HepG2 (cell line): Measurements from ENCODE around the gene BCL2A1. TPM values are rescaled to one million over a fixed set of nuclear protein-coding genes. Genes with fewer than 3 reads are reported as not detected.

Experiments
- ATAC-seq: fragments of 200-7000 bp; cut with Tn5 transposase; 3 replicates; pipeline ENCODE4 v1.9.1; 2020; ENCODE audit warnings: mild to moderate bottlenecking, moderate library complexity
- BruUV-seq: library from RNA; stranded (reverse); fragments of 400-500 nt; replicated peaks from 2 replicates; lab custom pipeline; 2021; lab: Mats Ljungman, UMichigan
- CTCF ChIA-PET: fragments of 300-600 bp; formaldehyde crosslinking; extraction: SDS; loops from one replicate; lab custom pipeline; 2021; ENCODE audit warnings: low total read pairs, inconsistent platforms, low intra/inter-chr PET ratio; lab: Yijun Ruan, JAX
- POLR2A ChIA-PET: fragments of 350-600 bp; sonication (Branson Sonifier 250); formaldehyde crosslinking; loops from one replicate; lab custom pipeline; 2020; ENCODE audit warnings: antibody characterized with exemption, inconsistent platforms; lab: Yijun Ruan, JAX
- DNase-seq: peaks from one replicate; pipeline ENCODE4 v3.0.0-alpha.2; 2015; ENCODE audit warnings: low spot score
- FAIRE-seq: peaks from 3 replicates; lab custom pipeline; 2011; peaks lifted over from hg19 to GRCh38; lab: Jason Lieb, UNC
- H2AFZ ChIP-seq: one replicate; pipeline ENCODE4 v1.6.1; 2011; ENCODE audit warnings: low read length, inconsistent platforms
- H3K27ac ChIP-seq: fragments of 300-600 bp; 3 replicates; pipeline ENCODE4 v1.8.0; 2011; ENCODE audit warnings: mixed run types, mild to moderate bottlenecking, mixed read lengths, low read length, inconsistent platforms; ENCODE audit not compliant: insufficient read depth; ENCODE audit errors: extremely low read length
- H3K27me3 ChIP-seq, 2 experiments: fragments of 200-600 bp in 1 of 2; 2 replicates in 1 of 2; 3 replicates in 1 of 2; pipeline versions ENCODE4 v1.6.0 to v1.8.0; 2011; ENCODE audit warnings: low read length in 2 of 2, mild to moderate bottlenecking in 2 of 2, moderate library complexity in 2 of 2, inconsistent platforms in 1 of 2; ENCODE audit not compliant: insufficient read depth in 2 of 2, control insufficient read depth in 1 of 2
- H3K36me3 ChIP-seq, 2 experiments: fragments of 200-600 bp in 1 of 2; replicated peaks in 1 of 2; 2 replicates in 1 of 2; 3 replicates in 1 of 2; pipeline versions ENCODE4 v1.5.1 to v1.8.0; 2011; ENCODE audit warnings: low read length in 2 of 2, inconsistent platforms in 1 of 2; ENCODE audit not compliant: insufficient read depth in 2 of 2, control insufficient read depth in 1 of 2
- H3K4me1 ChIP-seq: 2 replicates; pipeline ENCODE4 v1.5.1; 2012; ENCODE audit warnings: low read length, inconsistent platforms; ENCODE audit not compliant: insufficient read depth
- H3K4me2 ChIP-seq: 2 replicates; pipeline ENCODE4 v1.6.0; 2011; ENCODE audit warnings: low read depth, low read length, inconsistent platforms
- H3K4me3 ChIP-seq, 3 experiments: fragments of 200-600 bp in 1 of 3; sonication (generic), shearing (Covaris generic) in 1 of 3; replicated peaks in 1 of 3; 2 replicates each; pipeline ENCODE4 v1.5.1; 2011 to 2016; ENCODE audit warnings: low read length in 3 of 3, inconsistent platforms in 2 of 3, low read depth in 2 of 3, mild to moderate bottlenecking in 2 of 3, control low read depth in 1 of 3, mixed read lengths in 1 of 3; ENCODE audit not compliant: insufficient read depth in 1 of 3
- H3K79me2 ChIP-seq: one replicate; pipeline ENCODE4 v1.6.1; 2011; ENCODE audit warnings: low read length, inconsistent platforms; ENCODE audit not compliant: insufficient read depth
- H3K9ac ChIP-seq: 2 replicates; pipeline ENCODE4 v1.6.0; 2011; ENCODE audit warnings: mild to moderate bottlenecking, low read depth, low read length, inconsistent platforms; ENCODE audit not compliant: insufficient read depth
- H3K9me3 ChIP-seq: 2 replicates; pipeline ENCODE4 v1.5.1; 2012; ENCODE audit warnings: mild to moderate bottlenecking, low read length
- H4K20me1 ChIP-seq: 2 replicates; pipeline ENCODE4 v1.6.0; 2011; ENCODE audit warnings: inconsistent platforms, mild to moderate bottlenecking, low read length, moderate library complexity; ENCODE audit not compliant: insufficient read depth
- BRCA1 ChIP-seq: sonication (generic); formaldehyde crosslinking; IDR thresholded peaks from 2 replicates; pipeline ENCODE4 v1.4.0; 2020; ENCODE audit warnings: missing genetic modification reagents
- CCDC6 ChIP-seq: sonication (generic); formaldehyde crosslinking; IDR thresholded peaks from 2 replicates; pipeline ENCODE4 v1.8.1; 2022; ENCODE audit warnings: mild to moderate bottlenecking, missing genetic modification reagents, moderate library complexity
- GTF2F1 ChIP-seq: fragments of 150-350 bp; IDR thresholded peaks from 2 replicates; pipeline ENCODE4 v1.6.1; 2014; ENCODE audit warnings: low read length
- NFKB2 ChIP-seq: sonication (generic); formaldehyde crosslinking; IDR thresholded peaks from 2 replicates; pipeline ENCODE4 v1.4.0; 2020; ENCODE audit warnings: missing genetic modification reagents, borderline replicate concordance
- NFKBIZ ChIP-seq: IDR thresholded peaks from 2 replicates; pipeline ENCODE4 v1.6.1; 2018; ENCODE audit warnings: missing genetic modification reagents, missing compliant biosample characterization
- PPARG ChIP-seq: conservative IDR thresholded peaks from 2 replicates; pipeline ENCODE4 v1.6.1; 2016; ENCODE audit warnings: missing biosample characterization, missing genetic modification reagents
- PRPF4 ChIP-seq: fragments of 200-400 bp; formaldehyde crosslinking; IDR thresholded peaks from 2 replicates; pipeline ENCODE4 v1.6.1; 2016; ENCODE audit warnings: low read length, low read depth; ENCODE audit not compliant: poor library complexity, severe bottlenecking
- RARA ChIP-seq: IDR thresholded peaks from 2 replicates; pipeline ENCODE4 v1.6.1; 2016; ENCODE audit warnings: missing genetic modification reagents, missing compliant biosample characterization
- RNF2 ChIP-seq: fragments of 450-650 bp; conservative IDR thresholded peaks from 2 replicates; pipeline ENCODE4 v1.6.1; 2016; ENCODE audit warnings: low read depth
- SMAD1 ChIP-seq: sonication (generic); formaldehyde crosslinking; IDR thresholded peaks from 2 replicates; pipeline ENCODE4 v1.4.0; 2020; ENCODE audit warnings: missing genetic modification reagents, low read depth, mild to moderate bottlenecking, borderline replicate concordance
- SSRP1 ChIP-seq: IDR thresholded peaks from 2 replicates; pipeline ENCODE4 v1.6.1; 2016; ENCODE audit warnings: control low read depth
- ZBTB1 ChIP-seq: sonication (generic); formaldehyde crosslinking; IDR thresholded peaks from 2 replicates; pipeline ENCODE4 v1.4.0; 2020; ENCODE audit warnings: missing genetic modification reagents, borderline replicate concordance
- ZBTB38 ChIP-seq: sonication (generic); formaldehyde crosslinking; IDR thresholded peaks from 2 replicates; pipeline ENCODE4 v1.5.1; 2020; ENCODE audit warnings: mild to moderate bottlenecking, missing genetic modification reagents
- ZFP36 ChIP-seq: fragments of 150-350 bp; IDR thresholded peaks from 2 replicates; pipeline ENCODE4 v1.6.1; 2018; ENCODE audit warnings: borderline replicate concordance, low read length, low read depth; ENCODE audit not compliant: partially characterized antibody
- ZNF570 ChIP-seq: sonication (generic); formaldehyde crosslinking; IDR thresholded peaks from 2 replicates; pipeline ENCODE4 v1.4.0; 2020; ENCODE audit warnings: mild to moderate bottlenecking, missing genetic modification reagents, borderline replicate concordance
- ZNF670 ChIP-seq: sonication (generic); formaldehyde crosslinking; IDR thresholded peaks from 2 replicates; pipeline ENCODE4 v1.8.0; 2022; ENCODE audit warnings: mild to moderate bottlenecking, missing genetic modification reagents, borderline replicate concordance
- ZNF891 ChIP-seq: sonication (generic); formaldehyde crosslinking; IDR thresholded peaks from 2 replicates; pipeline ENCODE4 v1.5.0; 2020; ENCODE audit warnings: mild to moderate bottlenecking, missing genetic modification reagents
- WGBS: methylation state at CpG from one replicate; pipeline ENCODE4 v1.1.6; 2017; ENCODE audit warnings: low lambda C conversion rate; 5-methylcytosine and 5-hydroxymethylcytosine counted together
- in situ Hi-C: cut with HindIII; loops from 2 replicates; pipeline ENCODE4 v1.10.0; 2017; ENCODE audit warnings: low pct_unique_long_range_greater_than_20kb; ENCODE audit not compliant: extremely low pct_ligation_motif_present
- intact Hi-C: fragments of 100-400 bp; cut with micrococcal nuclease; formaldehyde crosslinking; loops from one replicate; pipeline ENCODE4 v1.10.0; 2022; ENCODE audit not compliant: unreplicated experiment
- polyA plus RNA-seq, 8 experiments: library from polyadenylated mRNA; depleted of rRNA in 3 of 8; stranded (reverse) in 7 of 8; unstranded in 1 of 8; fragments of >200 nt; fragmentation: Illumina TruSeq in 4 of 8; extraction: Trizol in 4 of 8; gene quantifications; 2 replicates each; pipeline versions ENCODE4 v1.2.1 to v1.2.3, GENCODE V29; 2011 to 2016; ENCODE audit warnings: low read depth in 4 of 8, missing spikeins in 1 of 8, mixed read lengths in 1 of 8; ENCODE audit not compliant: insufficient read depth in 1 of 8
- total RNA-seq, 5 experiments: library from RNA; depleted of rRNA; stranded (reverse); fragments of >200 nt; fragmentation: Illumina TruSeq; extraction: Trizol; gene quantifications; 2 replicates each; pipeline ENCODE4 v1.2.3, GENCODE V29; 2016; ENCODE audit warnings: low read depth in 1 of 5
- TF ChIP-seq, protein P1 (sequence below): sonication (generic); formaldehyde crosslinking; IDR thresholded peaks from 2 replicates; pipeline ENCODE4 v1.4.0; 2020; ENCODE audit warnings: missing genetic modification reagents, borderline replicate concordance
- TF ChIP-seq, protein P2 (sequence below): sonication (generic); formaldehyde crosslinking; IDR thresholded peaks from 2 replicates; pipeline ENCODE4 v1.4.0; 2020; ENCODE audit warnings: missing genetic modification reagents
- TF ChIP-seq, protein P3 (sequence below): sonication (generic); formaldehyde crosslinking; IDR thresholded peaks from 2 replicates; pipeline ENCODE4 v1.5.0; 2020; ENCODE audit warnings: missing genetic modification reagents
- TF ChIP-seq, protein P4 (sequence below): IDR thresholded peaks from 2 replicates; pipeline ENCODE4 v1.6.1; 2016; ENCODE audit warnings: missing compliant biosample characterization, missing genetic modification reagents, borderline replicate concordance

BCL2A1 gene
- total and polyA plus RNA-seq, 2 of the 13 experiments (the other 11 are each of a cell fraction or from before 2014, with no cell fraction given) = 0.08 to 0.31 TPM

DNA sequence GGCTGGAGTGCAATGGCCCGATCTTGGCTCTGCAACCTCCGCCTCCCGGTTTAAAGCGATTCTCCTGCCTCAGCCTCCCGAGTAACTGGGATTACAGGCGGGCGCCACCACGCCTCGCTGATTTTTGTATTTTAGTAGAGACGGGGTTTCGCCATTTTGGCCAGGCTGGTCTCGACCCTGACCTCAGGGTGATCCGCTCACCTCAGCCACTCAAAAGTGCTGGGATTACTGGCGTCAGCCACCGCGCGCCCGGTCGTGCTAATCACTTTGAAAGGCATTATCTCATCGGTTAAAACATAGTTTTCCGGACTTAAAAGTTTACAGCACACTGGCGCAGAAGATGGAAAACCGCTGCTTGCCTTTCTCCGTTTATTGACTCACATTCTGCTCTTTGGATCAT lies 46.6 kb downstream of the BCL2A1 start:
- Histone ChIP-seq H4K20me1 (no peaks in the 10 kb centered on the region), H3K79me2 (peaks cover 27% of the 10 kb centered on the region), H3K4me1 (peaks cover 19% of the 10 kb centered on the region), H3K27me3 (no peaks in the 10 kb centered on the region; a peak in 1 of 5 replicates), H3K4me2 (peak overlapping the region; percentile 65), H2AFZ (no peak overlapping the region), H3K4me3 (peak overlapping the region; percentile 54 to 99 (median 94)), H3K9ac (peak overlapping the region; percentile 73), H3K9me3 (peaks cover 13% of the 10 kb centered on the region), H3K27ac (peak overlapping the region; percentile 93), H3K36me3 (peaks cover 2 to 4% of the 10 kb centered on the region in 2 experiments; a peak in 2 of 5 replicates)
- in situ Hi-C loops = no loop called here
- intact Hi-C loops = loop anchor here (5.0 kb wide), 2 partner anchors 37 to 53 kb away; no protein-coding TSS in a partner anchor
- 84% methylated on average over 24 of the region's 24 CpGs for WGBS
- no TSS peak for BruUV-seq
- FAIRE-seq = no peak
- CTCF ChIA-PET = interaction anchor here (1.2 kb wide), 1 partner anchor 69 kb away, joined by 3 read pairs; no protein-coding TSS in a partner anchor
- no peak for ATAC-seq
- POLR2A ChIA-PET = interaction anchor here (0.7 to 2.7 kb wide), 8 partner anchors 12 to 152 kb away, joined by 3 to 40 read pairs (median 8); partner anchors contain the start of genes MTHFS and ZFAND6
- DNase-seq = no peak
- no peak for TF ChIP-seq RNF2
- TF ChIP-seq BRCA1 (CRISPR knock-in tag) = 0 out of 2 replicates have a peak, but pooled peaks have one; percentile 1
- TF ChIP-seq, protein P1, sequence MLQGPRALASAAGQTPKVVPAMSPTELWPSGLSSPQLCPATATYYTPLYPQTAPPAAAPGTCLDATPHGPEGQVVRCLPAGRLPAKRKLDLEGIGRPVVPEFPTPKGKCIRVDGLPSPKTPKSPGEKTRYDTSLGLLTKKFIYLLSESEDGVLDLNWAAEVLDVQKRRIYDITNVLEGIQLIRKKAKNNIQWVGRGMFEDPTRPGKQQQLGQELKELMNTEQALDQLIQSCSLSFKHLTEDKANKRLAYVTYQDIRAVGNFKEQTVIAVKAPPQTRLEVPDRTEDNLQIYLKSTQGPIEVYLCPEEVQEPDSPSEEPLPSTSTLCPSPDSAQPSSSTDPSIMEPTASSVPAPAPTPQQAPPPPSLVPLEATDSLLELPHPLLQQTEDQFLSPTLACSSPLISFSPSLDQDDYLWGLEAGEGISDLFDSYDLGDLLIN = no peak
- peak; percentile 64 for TF ChIP-seq PRPF4
- TF ChIP-seq SMAD1 (CRISPR knock-in tag) = no peak
- TF ChIP-seq NFKBIZ (CRISPR knock-in tag) = no peak
- TF ChIP-seq GTF2F1 = no peak
- no peak for TF ChIP-seq PPARG
- TF ChIP-seq ZBTB1 (CRISPR knock-in tag) = no peak
- peak; percentile 31; the same call in 1 of the 2 replicates for TF ChIP-seq ZNF891 (CRISPR knock-in tag)
- TF ChIP-seq, protein P2, sequence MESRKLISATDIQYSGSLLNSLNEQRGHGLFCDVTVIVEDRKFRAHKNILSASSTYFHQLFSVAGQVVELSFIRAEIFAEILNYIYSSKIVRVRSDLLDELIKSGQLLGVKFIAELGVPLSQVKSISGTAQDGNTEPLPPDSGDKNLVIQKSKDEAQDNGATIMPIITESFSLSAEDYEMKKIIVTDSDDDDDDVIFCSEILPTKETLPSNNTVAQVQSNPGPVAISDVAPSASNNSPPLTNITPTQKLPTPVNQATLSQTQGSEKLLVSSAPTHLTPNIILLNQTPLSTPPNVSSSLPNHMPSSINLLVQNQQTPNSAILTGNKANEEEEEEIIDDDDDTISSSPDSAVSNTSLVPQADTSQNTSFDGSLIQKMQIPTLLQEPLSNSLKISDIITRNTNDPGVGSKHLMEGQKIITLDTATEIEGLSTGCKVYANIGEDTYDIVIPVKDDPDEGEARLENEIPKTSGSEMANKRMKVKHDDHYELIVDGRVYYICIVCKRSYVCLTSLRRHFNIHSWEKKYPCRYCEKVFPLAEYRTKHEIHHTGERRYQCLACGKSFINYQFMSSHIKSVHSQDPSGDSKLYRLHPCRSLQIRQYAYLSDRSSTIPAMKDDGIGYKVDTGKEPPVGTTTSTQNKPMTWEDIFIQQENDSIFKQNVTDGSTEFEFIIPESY (CRISPR knock-in tag) = peak; percentile 24; the same call in 1 of the 2 replicates
- TF ChIP-seq, protein P3, sequence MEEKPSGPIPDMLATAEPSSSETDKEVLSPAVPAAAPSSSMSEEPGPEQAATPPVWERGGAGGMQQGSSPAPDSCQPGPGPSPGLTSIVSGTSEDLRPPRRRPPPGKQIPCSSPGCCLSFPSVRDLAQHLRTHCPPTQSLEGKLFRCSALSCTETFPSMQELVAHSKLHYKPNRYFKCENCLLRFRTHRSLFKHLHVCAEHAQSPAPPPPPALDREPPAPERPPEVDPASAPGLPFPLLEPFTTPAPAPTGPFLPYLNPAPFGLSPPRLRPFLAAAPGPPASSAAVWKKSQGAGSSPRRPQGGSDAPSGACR (CRISPR knock-in tag) = 0 out of 2 replicates have a peak, but pooled peaks have one; percentile 8
- peak; percentile 20; the same call in 1 of the 2 replicates for TF ChIP-seq RARA
- no peak for TF ChIP-seq ZFP36
- TF ChIP-seq ZNF670 (CRISPR knock-in tag) = 0 out of 2 replicates have a peak, but pooled peaks have one; percentile 19
- TF ChIP-seq SSRP1 (CRISPR knock-in tag) = no peak
- peak; percentile 92 for TF ChIP-seq ZBTB38
- TF ChIP-seq, protein P4, sequence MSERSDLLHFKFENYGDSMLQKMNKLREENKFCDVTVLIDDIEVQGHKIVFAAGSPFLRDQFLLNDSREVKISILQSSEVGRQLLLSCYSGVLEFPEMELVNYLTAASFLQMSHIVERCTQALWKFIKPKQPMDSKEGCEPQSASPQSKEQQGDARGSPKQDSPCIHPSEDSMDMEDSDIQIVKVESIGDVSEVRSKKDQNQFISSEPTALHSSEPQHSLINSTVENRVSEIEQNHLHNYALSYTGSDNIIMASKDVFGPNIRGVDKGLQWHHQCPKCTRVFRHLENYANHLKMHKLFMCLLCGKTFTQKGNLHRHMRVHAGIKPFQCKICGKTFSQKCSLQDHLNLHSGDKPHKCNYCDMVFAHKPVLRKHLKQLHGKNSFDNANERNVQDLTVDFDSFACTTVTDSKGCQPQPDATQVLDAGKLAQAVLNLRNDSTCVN = no peak
- TF ChIP-seq ZNF570 = no peak
- peak; percentile 2; the same call in 1 of the 2 replicates for TF ChIP-seq NFKB2 (CRISPR knock-in tag)
- no peak for TF ChIP-seq CCDC6
